Measurements from ENCODE around the gene NRP2.

The NRP2 gene

DNA sequence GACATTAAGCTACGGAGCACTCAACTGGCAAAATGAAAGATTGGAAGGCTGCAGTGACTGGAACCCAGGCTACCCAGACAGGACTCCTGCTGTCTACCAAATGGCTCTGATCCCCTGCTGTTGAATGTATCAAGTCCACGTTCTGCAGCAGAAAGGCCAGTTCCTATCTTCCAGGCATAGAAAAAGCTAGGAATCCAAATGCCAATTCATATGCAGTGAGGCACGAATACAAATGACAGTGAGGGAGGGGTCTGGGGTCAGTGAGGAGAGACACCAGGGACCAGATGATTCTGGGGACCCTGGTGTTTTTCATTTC, 5.3 kb downstream of the NRP2 start:
- Histone ChIP-seq H3K9me3 (ENCODE audit: insufficient read depth, low read length) (no peaks in the 10 kb centered on the region), H3K36me3 (ENCODE audit: insufficient read depth, insufficient read length, low read length) (peaks cover 59% of the 10 kb centered on the region), H3K27me3 (ENCODE audit: insufficient read depth, insufficient read length) (no peaks in the 10 kb centered on the region), H3K4me1 (ENCODE audit: insufficient read depth, insufficient read length) (peaks cover 11% of the 10 kb centered on the region), H3K4me3 (ENCODE audit: insufficient read length, low read depth) (no peak overlapping the region), H3K9ac (ENCODE audit: insufficient read length, low read depth) (no peak overlapping the region)
- no peak for TF ChIP-seq ZNF274 (IDR thresholded peaks at IDR 0.05; ENCODE audit: low read depth, low read length)
- no peak for TF ChIP-seq SUZ12 (IDR thresholded peaks at IDR 0.05; ENCODE audit: extremely low read depth, insufficient read depth, insufficient read length)
- no peak for TF ChIP-seq YY1 (IDR thresholded peaks at IDR 0.05; ENCODE audit: insufficient read depth, insufficient read length)
- DNase-seq (ENCODE audit: low read depth, low spot score), result no peak

- Histone ChIP-seq H3K9me3 (ENCODE audit: insufficient read depth, low read length) (no peaks in the 10 kb centered on the region), H3K4me3 (ENCODE audit: insufficient read length, low read depth) (no peak overlapping the region), H3K36me3 (ENCODE audit: insufficient read depth, insufficient read length, low read length) (peaks cover 67% of the 10 kb centered on the region), H3K27me3 (ENCODE audit: insufficient read depth, insufficient read length) (no peaks in the 10 kb centered on the region), H3K9ac (ENCODE audit: insufficient read length, low read depth) (no peak overlapping the region), H3K4me1 (ENCODE audit: insufficient read depth, insufficient read length) (peaks cover 11% of the 10 kb centered on the region)
- DNase-seq (ENCODE audit: low read depth, low spot score), result no peak
- no peak for TF ChIP-seq YY1 (IDR thresholded peaks at IDR 0.05; ENCODE audit: insufficient read depth, insufficient read length)
- TF ChIP-seq SUZ12 (IDR thresholded peaks at IDR 0.05; ENCODE audit: extremely low read depth, insufficient read depth, insufficient read length), result no peak
- no peak for TF ChIP-seq ZNF274 (IDR thresholded peaks at IDR 0.05; ENCODE audit: low read depth, low read length)
Measured at GRCh38 chr2:205688417-205689200, 6.3 kb downstream of the NRP2 start.

- Histone ChIP-seq H3K9ac (ENCODE audit: insufficient read length, low read depth) (no peak overlapping the region), H3K36me3 (ENCODE audit: insufficient read depth, insufficient read length, low read length) (peaks cover 64% of the 10 kb centered on the region), H3K27me3 (ENCODE audit: insufficient read depth, insufficient read length) (no peaks in the 10 kb centered on the region), H3K4me3 (ENCODE audit: insufficient read length, low read depth) (no peak overlapping the region), H3K4me1 (ENCODE audit: insufficient read depth, insufficient read length) (peaks cover 9% of the 10 kb centered on the region), H3K9me3 (ENCODE audit: insufficient read depth, low read length) (no peaks in the 10 kb centered on the region)
- TF ChIP-seq ZNF274 (IDR thresholded peaks at IDR 0.05; ENCODE audit: low read depth, low read length) (no peak), SUZ12 (IDR thresholded peaks at IDR 0.05; ENCODE audit: extremely low read depth, insufficient read depth, insufficient read length) (no peak), YY1 (IDR thresholded peaks at IDR 0.05; ENCODE audit: insufficient read depth, insufficient read length) (no peak)
- no peak for DNase-seq (ENCODE audit: low read depth, low spot score)
Measured at GRCh38 chr2:205689820-205690219, 7.5 kb downstream of the NRP2 start.

DNA sequence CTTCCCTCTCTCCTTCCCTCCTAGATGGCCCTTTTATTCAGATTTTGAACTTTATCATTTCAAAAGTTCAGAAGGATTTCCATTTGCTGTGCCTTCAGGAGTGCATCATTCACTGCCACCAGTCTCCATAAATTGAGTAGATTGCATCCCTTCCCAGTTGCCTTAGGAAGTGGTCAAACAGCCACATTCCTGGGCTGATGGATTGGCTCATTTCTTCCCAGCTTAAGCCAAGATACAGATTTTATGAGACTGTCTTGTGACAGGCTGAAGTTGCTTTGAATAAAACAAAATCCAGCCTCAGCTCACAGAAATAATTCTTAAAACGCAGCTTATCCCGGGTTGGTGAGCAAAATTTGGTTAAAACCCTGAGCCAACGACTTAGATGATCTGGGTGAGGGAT, 9.8 kb downstream of the NRP2 start:
- Histone ChIP-seq H3K4me3 (ENCODE audit: insufficient read length, low read depth) (no peak overlapping the region), H3K9me3 (ENCODE audit: insufficient read depth, low read length) (no peaks in the 10 kb centered on the region), H3K27me3 (ENCODE audit: insufficient read depth, insufficient read length) (no peaks in the 10 kb centered on the region), H3K4me1 (ENCODE audit: insufficient read depth, insufficient read length) (peaks cover 13% of the 10 kb centered on the region), H3K36me3 (ENCODE audit: insufficient read depth, insufficient read length, low read length) (peaks cover 44% of the 10 kb centered on the region), H3K9ac (ENCODE audit: insufficient read length, low read depth) (no peak overlapping the region)
- no peak for TF ChIP-seq SUZ12 (IDR thresholded peaks at IDR 0.05; ENCODE audit: extremely low read depth, insufficient read depth, insufficient read length)
- no peak for TF ChIP-seq YY1 (IDR thresholded peaks at IDR 0.05; ENCODE audit: insufficient read depth, insufficient read length)
- TF ChIP-seq ZNF274 (IDR thresholded peaks at IDR 0.05; ENCODE audit: low read depth, low read length), result no peak
- DNase-seq (ENCODE audit: low read depth, low spot score), result no peak

DNA sequence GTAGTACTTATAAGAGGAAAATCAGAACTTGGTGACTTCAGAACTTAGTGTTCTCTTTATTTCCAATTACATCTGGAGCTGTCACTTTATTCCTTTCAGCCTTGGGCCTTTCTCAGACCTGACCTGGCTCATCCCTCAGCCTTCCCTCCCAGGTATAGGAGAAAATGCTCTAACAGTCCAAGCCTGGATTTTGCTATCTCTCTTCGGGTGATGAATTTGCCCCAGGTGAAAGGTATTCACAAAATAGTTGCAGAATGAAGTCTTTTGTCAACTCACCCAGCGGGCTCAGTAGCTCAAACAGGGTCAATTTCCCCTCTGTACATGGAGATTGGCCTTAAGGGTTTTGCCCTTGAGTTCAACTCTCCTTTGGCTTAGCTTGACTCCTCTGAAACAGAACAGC, 12.0 kb downstream of the NRP2 start:
- no peak for DNase-seq (ENCODE audit: low read depth, low spot score)
- Histone ChIP-seq H3K27me3 (ENCODE audit: insufficient read depth, insufficient read length) (no peaks in the 10 kb centered on the region), H3K4me1 (ENCODE audit: insufficient read depth, insufficient read length) (peaks cover 14% of the 10 kb centered on the region), H3K9ac (ENCODE audit: insufficient read length, low read depth) (no peak overlapping the region), H3K9me3 (ENCODE audit: insufficient read depth, low read length) (no peaks in the 10 kb centered on the region), H3K36me3 (ENCODE audit: insufficient read depth, insufficient read length, low read length) (peaks cover 48% of the 10 kb centered on the region), H3K4me3 (ENCODE audit: insufficient read length, low read depth) (no peak overlapping the region)
- TF ChIP-seq SUZ12 (IDR thresholded peaks at IDR 0.05; ENCODE audit: extremely low read depth, insufficient read depth, insufficient read length) (no peak), ZNF274 (IDR thresholded peaks at IDR 0.05; ENCODE audit: low read depth, low read length) (no peak), YY1 (IDR thresholded peaks at IDR 0.05; ENCODE audit: insufficient read depth, insufficient read length) (no peak)

- Histone ChIP-seq H3K27me3 (ENCODE audit: insufficient read depth, insufficient read length) (no peaks in the 10 kb centered on the region), H3K4me1 (ENCODE audit: insufficient read depth, insufficient read length) (peaks cover 23% of the 10 kb centered on the region), H3K9ac (ENCODE audit: insufficient read length, low read depth) (no peak overlapping the region), H3K4me3 (ENCODE audit: insufficient read length, low read depth) (no peak overlapping the region), H3K36me3 (ENCODE audit: insufficient read depth, insufficient read length, low read length) (peaks cover 44% of the 10 kb centered on the region), H3K9me3 (ENCODE audit: insufficient read depth, low read length) (no peaks in the 10 kb centered on the region)
- TF ChIP-seq ZNF274 (IDR thresholded peaks at IDR 0.05; ENCODE audit: low read depth, low read length) (no peak), SUZ12 (IDR thresholded peaks at IDR 0.05; ENCODE audit: extremely low read depth, insufficient read depth, insufficient read length) (no peak), YY1 (IDR thresholded peaks at IDR 0.05; ENCODE audit: insufficient read depth, insufficient read length) (no peak)
- DNase-seq (ENCODE audit: low read depth, low spot score), result no peak
Measured at GRCh38 chr2:205695460-205695991, 13.2 kb downstream of the NRP2 start.

DNA sequence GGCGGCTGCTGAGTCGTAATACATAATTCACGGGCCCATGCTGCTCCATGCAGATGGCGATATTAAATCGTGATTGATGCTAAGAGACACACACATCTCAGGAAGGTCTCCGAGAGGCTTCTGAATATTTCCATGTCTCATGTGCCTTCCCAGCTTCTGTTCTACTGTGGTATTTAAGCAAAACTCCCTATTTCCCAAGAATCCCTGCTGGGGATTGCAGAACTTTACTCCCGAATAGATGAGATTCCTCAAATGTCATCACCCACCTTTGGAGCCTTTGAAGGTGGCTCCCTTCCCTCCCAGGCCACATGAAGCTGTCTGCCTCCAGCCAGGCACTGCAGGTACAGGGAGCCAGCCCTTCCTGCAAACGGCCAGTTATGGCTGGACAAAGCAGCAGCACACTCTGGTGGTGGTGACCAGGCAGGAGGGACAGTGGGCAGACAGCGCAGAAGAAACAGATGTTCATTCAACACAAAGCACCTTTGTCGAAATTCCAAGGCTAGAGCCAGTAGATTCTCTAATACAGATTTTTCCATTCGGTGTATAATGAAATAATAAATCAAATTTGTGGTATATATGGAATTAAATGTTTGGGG, 14.1 kb downstream of the NRP2 start:
- DNase-seq (ENCODE audit: low read depth, low spot score), result no peak
- Histone ChIP-seq H3K27me3 (ENCODE audit: insufficient read depth, insufficient read length) (no peaks in the 10 kb centered on the region), H3K36me3 (ENCODE audit: insufficient read depth, insufficient read length, low read length) (peaks cover 37% of the 10 kb centered on the region), H3K9me3 (ENCODE audit: insufficient read depth, low read length) (no peaks in the 10 kb centered on the region), H3K4me1 (ENCODE audit: insufficient read depth, insufficient read length) (peaks cover 24% of the 10 kb centered on the region), H3K4me3 (ENCODE audit: insufficient read length, low read depth) (no peak overlapping the region), H3K9ac (ENCODE audit: insufficient read length, low read depth) (no peak overlapping the region)
- TF ChIP-seq YY1 (IDR thresholded peaks at IDR 0.05; ENCODE audit: insufficient read depth, insufficient read length) (no peak), SUZ12 (IDR thresholded peaks at IDR 0.05; ENCODE audit: extremely low read depth, insufficient read depth, insufficient read length) (no peak), ZNF274 (IDR thresholded peaks at IDR 0.05; ENCODE audit: low read depth, low read length) (no peak)

Measured in NT2/D1 (cell line).